Measurements from ENCODE around the gene MESP2.

Gene MESP2

DNA sequence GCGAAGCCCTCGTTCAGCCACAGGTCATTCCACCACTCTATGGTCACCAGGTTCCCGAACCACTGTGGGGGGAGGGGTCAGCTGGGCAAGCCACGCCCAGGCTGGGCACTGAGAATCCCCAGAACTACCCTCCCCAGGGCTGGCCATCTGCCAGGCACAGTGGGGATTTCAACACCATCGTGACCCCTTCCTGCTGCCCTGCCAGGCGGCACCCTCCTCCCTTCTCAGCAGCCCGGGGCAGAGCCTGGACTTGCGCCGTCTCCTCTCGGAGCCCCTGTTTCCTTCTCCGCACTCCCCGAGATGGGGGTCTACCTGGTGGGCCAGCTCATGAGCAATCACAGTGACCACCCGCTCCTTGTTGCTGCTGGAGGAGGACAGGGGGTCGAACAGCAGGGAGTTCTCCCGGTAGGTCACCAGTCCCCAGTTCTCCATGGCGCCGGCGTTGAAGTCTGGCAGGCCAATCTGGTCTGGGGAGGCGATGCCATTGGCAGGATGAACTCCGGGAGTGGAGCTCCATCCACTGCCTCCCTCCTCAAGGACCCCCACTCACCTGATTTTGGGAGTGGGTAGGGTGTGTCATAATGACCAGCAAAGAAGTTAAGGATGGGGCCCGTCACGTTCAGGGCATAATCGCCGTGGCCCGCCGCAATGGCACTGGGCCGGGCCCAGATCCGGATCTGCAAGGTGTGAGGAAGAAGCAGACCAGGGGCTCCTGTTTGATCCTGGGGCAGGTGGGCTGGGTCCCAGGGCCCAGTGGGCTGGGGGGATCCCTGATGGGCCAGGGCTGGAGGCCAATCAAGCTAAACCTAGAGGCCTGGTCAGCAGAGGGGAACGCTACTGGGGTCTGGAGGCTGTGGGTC is 28.0 kb downstream of the MESP2 start:
- DNase-seq = no peak

DNA sequence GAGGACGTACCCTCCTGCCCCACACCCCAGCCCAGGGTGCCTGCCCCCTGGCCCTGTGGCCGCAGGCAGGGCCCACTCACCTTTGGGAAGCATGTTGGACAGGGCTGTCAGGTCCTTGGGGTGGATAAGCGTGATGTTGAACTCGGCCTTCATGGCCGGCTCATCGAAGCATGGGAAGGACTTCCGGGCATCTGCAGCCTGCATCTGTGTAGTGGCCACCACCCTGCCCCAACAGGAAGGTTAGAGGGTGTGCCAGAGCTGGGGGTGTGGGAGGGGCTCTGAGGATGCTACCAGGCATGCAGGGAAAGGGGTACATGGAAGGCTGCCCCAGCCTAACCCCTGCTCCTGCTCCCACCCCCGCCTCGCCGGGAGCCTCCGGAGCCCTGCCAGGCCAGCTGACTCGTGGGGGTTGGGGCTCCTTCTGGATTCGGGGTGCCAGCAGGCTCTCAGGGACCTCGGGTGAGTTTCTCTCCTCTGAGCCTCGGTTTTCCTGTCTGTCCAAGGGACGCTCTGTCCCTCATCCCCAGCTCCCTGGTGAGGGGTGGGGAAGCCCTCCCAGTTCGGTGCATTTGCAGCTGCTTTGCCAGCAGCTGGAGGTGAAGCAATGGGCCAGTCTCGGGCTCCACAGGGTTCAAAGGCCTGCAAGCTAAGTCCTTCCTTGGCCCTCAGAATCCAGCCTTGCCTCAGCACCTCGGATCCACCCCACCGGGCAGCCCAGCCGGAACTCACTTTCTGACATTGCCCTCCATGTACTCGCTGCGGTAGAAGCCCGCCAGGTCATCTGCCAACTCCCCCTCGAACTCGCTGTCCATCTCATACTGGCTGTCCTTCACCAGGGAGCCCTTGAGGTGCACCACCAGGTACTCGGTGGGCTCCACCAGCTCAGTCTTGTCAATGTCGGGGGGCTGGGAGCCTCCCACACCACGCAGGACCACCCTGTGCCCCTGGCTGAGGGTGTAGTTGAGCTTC is 29.4 kb downstream of the MESP2 start:
- DNase-seq = no peak

DNA sequence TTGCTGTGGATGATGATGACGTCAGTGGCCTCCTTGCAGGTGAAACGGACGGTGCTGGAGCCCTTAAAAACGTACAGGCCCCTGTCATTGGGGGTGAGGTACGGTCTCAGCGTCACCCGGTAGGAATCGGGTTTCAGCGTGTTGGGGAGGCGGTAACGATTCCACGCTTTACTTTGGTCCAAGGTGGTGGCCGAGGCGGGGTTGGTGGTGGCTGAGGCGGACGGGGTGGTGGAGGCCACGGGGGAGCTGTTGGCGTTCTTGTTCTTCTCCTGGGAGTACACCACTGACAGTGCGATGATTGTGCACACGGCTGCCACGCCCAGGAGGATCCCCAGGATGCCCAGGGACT is 30.1 kb downstream of the MESP2 start:
- no peak for DNase-seq

DNA sequence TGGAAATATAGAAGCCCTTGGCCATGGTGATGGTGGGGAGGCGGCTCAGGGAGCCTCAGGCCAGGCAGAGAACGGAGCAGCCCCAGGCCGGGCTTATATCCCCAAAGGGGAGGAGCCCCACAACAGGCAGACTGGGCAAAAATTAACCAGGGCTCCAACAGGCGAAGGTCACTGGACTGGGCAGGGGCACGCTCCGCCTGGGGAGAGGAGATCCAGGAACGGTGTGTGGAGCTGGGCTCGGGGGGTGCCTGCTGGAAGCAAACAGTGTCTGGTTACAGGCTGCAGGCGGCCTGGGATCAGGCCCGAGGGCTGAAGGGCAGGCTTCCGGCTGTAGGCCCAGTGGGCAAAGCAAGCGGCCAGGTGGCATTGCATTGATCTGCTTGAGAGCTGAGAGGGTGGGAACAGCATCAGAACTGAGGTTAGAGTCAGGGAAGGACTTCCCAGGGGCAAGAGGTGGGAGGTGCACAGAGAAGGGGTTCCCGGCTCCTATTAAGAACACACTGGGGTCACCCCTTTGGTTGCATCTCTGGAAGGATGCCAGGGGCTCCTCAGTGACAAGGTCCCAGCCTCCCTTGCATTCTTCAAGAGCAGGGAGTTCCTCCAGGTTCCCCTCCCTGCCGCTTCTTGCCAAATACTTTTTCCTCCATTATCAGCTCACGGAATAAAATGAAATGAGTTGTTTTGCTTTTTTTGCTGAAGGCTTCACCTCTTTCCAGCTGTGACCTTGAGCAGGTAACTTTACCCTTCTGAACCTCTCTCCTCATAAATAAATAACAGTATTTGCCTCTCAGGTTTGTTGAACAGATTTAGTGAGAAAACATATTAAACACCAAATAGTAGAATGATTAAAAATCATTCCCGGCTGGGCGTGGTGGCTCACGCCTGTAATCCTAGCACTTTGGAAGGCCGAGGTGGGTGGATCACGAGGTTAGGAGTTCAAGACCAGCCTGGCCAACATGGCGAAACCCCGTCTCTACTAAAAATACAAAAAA is 30.7 kb downstream of the MESP2 start:
- DNase-seq = no peak

DNA sequence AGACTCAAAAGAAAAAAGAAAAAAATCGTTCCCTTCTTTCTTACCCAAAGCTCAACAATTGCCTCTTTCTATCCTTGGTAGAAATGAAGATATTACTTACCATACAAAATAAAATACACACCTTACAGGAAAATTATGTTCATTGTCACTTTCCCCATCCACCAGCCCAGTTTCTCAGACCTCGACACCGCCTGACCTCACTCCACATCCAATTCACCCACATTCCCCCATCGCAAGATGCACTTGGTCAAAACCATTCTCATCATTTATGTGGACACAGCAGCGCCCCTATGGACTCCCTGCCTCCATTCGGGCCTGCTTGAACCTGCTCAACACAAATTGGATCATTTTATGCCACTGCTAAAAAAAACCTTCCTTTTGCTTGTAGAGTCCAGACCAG is 31.6 kb downstream of the MESP2 start:
- no peak for DNase-seq

DNA sequence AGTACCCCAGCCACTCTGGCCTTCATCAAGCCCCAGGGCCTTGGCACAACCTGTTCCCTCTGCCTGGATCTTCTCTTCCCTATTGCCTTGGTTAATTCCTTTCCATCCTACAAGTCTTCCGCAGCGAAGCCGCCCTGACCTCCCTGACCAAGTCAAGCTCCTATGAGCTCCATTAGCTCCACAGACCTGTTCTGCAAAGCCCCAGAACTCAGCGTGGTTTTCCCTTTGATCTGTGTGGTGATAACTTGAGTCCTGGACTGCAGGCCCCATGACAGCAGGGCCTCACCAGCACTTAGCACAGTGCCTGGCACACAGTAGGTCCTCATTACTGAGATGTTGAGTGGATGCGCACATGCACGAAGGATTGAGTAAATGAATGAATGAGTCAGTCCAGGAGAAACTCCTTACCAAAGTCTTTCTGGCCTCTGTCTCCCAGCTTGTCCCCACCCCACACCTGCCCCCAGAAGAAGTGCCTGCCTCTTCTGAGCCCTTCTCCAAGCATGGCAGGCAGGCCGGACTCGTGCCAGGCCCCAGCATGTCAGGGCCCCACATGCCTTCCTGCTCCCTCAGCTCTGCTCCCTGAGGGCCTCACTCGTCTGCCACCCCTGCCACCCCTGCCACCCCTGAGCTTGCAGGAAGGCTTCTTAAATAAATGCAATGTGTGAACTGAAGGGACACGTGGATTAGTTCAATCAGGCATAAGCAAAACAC is 32.2 kb downstream of the MESP2 start:
- no peak for DNase-seq

DNA sequence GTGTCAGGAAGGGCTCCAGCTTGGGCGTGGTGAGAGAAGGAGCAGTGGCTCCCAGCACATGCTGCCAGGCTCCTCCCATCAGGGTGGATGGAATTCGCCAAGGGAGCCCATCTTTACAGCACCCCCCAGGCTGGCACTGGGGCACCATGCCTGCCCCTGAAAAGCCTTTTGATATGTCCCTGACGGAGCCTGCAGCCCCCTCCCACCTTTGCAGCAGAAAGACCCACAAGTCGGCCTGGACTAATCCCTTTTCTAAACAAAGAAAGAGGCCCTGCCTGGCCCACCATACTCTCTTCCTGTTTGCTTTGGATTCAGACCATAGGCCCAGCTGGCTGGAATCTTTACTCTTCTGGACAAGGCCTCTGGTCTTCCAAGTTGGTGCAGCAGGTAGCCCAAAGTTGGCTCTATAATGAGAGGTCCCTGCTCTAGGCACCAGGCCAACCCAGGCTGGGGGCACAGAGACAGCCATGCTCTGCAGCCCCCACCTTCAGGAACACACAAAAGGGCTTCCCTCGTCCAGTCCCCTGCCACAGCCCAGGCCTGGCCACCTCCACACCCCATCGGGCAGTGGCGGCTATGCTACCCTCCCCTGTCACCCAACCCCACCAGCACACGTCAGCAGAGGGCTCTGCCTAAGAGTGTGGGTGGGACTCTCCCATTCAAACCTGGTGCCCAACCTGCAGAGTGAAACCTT is 33.1 kb downstream of the MESP2 start:
- DNase-seq = no peak

DNA sequence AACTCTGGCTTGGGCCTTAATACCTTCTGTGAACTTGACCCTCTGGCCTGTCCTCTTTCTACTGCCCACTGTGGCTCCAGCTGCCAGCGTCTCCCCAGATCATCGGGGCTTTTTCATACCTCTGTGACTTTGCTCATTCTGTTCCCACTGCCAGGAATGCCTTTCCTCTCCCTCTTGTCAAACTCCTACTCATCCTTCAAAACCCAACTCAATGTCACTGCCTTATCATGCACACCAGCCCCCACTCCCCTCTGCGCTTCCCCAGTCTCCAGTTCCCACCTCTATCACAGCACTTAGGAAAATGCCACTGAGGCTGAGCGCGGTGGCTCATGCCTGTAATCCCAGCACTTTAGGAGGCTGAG is 33.6 kb downstream of the MESP2 start:
- DNase-seq = no peak

DNA sequence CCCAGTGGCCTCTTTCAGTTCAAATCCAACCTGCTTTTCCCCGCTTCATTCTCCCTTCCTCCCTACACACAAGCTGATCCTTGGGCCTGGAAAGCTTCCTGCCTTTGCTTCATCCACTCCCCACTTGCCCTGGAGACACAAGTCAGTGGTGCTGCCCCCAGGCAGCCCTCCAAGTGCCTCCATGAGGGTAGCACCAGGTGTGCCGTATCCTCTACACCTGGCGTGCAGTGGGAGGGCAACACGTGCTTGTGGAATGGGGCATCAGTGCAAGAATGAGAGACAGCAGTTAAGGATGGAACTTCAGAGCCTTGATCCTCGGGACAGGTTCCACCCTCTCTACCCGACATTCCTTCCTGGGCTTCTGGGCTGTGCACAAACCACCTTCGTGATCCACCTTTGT is 34.7 kb downstream of the MESP2 start:
- no peak for DNase-seq

DNA sequence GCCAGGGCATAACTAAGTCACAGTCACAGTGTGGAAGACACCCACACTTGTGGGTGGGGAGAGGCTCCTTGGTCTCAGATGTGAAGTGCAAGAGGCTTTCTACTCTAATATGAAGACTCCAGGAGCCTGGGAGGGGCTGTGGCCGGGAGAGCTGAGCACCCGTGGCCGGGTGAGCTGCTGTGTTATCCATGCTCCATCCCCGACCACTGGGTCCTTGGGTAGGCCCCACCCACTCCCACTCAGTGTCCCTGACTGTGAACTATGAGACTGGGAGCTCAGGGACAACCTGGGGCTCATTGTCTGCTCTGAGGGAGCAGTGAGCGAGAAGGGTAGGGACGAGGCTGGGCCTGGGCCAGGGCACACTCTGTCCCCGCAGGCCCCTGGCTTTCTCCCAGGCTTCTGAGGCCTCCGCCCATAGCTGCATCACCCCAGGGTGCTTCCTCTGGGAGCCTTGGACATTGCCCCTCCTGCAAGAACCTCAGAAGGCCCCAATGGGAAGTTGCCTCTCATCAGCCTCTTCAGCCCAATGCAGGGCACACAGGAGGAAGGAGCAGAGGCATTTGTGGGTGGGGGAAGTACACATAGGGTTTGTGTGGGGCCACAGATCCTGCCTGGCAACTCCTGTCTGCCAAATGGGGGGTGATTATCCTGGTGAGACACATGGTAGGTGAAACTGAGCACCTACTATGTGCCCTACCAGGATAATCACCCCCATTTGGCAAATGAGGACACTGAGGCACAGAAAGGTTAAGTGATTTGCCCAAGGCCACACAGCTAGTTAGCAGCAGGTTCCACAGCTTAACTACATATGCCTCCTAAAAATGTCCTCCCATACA is 36.1 kb downstream of the MESP2 start:
- DNase-seq = no peak

DNA sequence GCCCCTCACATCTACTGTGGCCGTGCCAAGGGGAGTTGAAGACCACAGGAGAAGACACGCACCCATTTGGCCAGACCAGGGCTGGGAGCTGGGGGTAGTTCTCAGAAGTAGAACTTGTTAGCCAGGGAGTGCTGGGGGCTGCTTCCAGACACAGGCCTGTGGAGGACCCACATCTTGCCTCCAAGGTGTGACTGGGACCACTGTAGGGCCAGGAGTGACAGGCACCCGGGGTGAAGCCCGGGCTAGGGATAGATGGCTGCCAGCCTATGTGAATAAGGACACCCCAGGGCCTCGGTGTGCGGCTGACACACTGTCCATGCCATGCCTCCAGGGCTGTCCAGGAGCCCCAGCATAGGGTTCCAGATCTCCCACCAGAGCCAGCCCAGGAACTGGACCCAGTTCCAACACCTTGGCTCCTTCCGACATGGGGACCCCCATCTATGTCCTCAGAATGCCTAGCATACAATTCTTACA is 36.8 kb downstream of the MESP2 start:
- no peak for DNase-seq

DNA sequence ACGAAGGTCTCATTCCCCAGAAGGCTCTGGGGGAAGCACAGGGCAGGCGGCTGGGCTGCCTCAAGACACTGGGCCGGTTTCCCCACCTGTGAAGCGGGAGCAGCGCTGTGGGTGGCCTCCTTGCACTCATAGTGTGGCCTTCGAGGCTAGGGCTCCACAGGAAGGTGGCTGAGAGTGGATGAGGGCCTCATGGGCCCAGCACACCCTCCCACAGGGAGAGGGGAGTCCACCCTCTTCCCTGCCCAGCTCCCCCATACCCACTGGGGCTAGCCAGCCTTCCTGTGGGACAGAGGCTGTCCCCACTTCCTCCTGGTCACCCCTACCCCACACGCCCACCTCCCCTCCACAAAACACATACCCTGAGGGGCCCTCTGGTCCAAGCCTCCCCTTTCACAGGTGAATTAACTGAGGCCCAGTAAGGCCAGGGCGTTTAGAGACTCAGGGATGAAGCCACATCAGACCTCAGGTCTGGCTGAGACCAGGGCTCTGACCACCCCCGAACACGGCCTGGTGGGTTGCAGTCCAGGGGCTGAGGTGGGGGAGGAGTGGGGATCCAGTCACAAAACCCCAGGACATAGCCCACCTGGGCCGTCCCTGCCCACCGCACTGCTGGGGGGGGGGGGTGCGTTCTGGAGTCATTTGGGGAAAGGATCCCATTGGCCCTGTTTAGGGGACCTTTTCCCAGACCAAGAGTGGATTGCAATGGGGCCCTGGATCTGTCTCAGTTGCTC is 37.4 kb downstream of the MESP2 start:
- DNase-seq = no peak

DNA sequence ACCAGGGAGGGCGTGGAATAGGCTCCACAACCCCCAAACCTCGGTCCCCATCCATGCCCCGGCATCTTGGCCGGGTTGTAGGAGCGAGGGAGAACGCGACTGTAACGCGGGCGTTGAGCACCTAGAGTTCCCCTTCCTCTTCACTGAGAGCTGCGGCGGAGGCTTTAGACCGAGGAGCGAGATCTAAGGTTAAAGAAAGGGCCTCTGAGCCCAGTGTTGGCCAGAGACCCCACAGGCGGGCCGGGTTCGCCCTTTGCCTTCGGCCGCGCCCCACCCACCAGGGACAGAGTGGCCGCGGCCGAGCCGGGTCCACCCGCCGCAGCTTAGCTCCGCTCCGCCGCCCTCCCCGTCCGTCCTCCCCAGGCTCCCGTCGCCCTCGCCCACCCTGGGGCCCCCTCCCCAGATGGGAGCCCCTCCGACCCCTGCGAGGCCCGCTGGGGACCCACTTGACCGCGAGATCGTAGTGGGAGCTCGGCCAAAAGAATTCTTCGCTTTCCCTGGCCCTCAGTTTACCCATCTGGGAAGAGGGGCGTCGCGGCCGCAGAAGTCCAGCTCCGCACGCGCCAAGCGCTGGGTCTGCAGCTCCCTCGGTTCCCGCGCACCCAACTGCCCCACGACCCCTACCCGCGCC is 38.1 kb downstream of the MESP2 start:
- DNase-seq = no peak

DNA sequence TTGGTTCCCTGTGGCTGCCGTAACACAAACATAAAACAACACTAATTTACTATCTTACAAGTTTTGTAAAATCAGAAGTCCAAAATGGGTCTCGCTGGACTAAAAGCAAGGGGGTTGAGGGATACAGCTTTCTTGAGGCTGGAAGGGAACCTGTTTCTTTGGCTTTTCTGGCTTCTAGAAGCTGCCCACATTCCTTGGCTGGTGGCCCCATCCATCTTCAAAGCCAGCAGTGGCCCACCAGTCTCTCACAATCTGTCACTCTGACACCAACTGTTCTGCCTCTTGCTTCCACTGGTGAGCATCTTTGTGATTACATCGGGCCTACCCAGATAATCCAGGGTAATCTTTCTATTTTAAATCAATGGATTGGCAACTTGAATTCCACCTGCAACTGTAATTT is 39.6 kb downstream of the MESP2 start:
- DNase-seq = no peak

DNA sequence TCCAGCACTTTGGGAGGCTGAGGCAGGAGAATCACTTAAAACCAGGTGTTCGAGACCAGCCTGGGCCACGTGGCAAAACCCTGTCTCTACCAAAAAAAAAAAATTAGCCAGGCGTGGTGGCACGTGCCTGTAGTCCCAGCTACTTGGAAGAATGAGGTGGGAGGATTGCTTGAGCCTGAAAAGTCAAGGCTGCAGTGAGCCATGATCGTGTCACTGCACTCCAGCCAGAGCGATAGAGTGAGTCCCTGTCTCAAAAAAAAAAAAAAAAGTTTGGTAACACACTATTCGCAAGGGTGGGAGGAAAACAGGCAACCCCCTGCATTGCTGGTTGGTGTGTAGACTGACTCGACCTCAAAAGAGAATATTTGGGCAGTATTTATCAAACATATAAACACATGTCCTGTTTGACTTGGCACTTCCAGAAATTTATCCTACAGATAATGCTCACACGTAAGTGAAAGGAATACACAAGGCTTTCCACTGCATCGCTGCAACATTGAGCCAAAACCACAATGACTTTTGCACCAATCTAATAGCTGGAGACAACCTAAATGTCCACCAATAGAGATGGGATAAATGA is 41.7 kb downstream of the MESP2 start:
- DNase-seq = no peak

DNA sequence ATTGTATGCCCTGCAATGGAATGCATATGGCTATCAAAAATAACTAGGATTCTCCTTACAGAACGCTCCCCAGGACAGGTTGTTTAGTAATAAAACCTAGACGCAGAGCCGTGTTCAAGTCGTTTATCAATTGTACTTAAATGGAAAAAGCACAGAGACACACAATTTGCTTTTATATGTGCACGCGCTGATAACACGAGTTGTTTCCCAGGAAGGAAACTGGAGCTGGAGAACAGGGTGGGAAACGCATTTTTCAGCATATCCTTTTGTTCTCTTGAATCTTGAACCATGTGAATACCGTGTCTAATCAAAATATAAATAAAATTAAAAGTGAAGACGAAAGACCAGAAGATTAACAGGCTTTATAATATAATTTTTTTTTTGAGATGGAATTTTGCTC is 42.2 kb downstream of the MESP2 start:
- no peak for DNase-seq

DNA sequence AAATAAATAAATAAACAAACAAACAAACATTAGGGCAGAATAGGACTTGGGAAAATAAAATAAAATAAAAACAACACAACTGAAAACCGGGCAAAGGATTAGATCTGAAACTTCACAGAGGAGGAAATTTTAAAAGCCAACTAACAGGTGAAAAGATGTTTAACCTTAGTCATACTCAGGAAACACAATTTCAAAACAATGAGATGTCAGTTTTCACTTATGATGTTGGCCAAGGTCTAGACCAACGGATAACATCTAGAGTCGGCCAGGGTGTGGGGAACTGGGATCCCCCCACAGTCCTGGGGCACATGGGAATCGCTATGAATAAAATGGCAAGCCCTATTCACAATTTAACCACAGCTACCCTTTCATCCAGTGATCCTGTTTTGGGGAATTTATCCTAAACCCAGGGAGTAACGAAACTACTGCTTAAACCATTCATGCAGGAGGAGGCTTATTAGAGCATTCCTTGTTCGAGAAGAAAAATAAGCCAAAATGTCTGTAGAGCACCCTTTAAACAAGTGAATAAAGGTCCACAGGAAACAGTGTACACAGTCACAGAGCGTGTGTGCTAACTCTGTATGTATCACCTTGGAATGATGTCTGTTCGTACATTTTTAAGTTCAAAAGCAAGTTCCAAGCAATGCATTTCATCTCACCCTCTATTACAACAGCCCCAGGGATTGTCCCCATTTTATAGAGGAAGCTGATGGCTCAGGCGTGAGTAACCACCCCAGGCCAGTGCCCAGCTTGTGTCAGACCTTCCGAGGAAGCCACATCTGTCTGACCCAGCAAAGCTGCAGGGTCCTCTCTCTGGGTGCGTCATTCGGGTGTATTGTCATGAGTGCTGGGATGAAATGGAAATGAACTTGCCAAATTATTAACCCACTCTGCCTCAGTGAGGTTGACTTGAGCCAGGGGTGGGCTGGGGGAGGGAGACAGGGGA is 44.8 kb downstream of the MESP2 start:
- no peak for DNase-seq

DNA sequence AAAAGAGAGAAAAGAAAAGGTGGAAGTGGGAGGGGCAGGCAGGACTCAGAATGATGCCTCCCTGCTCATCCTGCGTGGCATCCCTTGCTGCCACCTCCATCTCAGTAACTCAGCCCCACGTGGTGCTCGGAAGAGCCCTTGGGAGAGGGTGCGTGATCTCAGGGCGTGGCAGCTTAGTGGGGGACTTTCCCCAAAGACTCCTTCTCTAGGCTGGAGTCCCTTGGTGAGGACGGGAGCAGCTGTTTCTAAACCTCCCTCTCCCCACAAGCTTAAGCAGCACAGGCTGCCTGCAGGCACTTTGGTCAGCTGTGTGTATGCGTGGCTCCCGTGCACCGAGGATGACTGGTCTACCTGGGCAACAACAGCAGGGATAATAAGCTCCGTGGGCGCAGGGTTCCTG is 45.9 kb downstream of the MESP2 start:
- DNase-seq = no peak

All from DMS153 (cell line).